ENCODE data around the gene MSRB1. TPM values are rescaled to one million over a fixed set of nuclear protein-coding genes. Genes with fewer than 3 reads are reported as not detected.

The MSRB1 gene
- total RNA-seq, 4 donors from 2014 or later: 16.7 to 40.7 (median 35.2) TPM

DNA sequence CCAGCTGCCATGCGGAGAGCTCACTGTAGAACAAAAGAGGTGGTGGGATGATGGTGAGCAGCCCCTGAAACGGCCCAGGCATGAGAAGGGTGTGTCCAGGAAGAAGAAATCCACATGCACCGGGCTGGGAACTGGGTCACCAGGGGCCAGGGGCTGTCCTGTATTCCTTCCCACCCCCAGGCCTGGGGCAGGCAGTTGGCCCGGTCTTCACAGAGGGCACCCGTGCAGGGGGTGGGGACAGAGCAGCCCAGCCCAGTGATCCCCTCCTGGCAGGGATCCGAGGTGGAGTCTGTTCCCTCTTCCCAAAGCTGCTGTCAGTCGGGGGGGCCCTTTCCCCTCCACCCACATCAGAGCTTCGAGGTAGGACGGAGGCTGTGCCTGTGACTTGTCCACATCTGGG is 34.0 kb downstream of the MSRB1 start:
- Histone ChIP-seq H3K27ac (no peak overlapping the region), H3K36me3 (no peaks in the 10 kb centered on the region), H3K4me3 (no peak overlapping the region), H3K4me1 (no peaks in the 10 kb centered on the region), H3K27me3 (peaks cover 18 to 47% (median 26%) of the 10 kb centered on the region in 3 donors), H3K9me3 (no peaks in the 10 kb centered on the region)
- DNase-seq: no peak
- no peak for ATAC-seq
- TF ChIP-seq, protein P1, sequence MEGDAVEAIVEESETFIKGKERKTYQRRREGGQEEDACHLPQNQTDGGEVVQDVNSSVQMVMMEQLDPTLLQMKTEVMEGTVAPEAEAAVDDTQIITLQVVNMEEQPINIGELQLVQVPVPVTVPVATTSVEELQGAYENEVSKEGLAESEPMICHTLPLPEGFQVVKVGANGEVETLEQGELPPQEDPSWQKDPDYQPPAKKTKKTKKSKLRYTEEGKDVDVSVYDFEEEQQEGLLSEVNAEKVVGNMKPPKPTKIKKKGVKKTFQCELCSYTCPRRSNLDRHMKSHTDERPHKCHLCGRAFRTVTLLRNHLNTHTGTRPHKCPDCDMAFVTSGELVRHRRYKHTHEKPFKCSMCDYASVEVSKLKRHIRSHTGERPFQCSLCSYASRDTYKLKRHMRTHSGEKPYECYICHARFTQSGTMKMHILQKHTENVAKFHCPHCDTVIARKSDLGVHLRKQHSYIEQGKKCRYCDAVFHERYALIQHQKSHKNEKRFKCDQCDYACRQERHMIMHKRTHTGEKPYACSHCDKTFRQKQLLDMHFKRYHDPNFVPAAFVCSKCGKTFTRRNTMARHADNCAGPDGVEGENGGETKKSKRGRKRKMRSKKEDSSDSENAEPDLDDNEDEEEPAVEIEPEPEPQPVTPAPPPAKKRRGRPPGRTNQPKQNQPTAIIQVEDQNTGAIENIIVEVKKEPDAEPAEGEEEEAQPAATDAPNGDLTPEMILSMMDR (IDR thresholded peaks at IDR 0.05 in 4 of 5, conservative IDR thresholded peaks at IDR 0.05 in 1 of 5): no peak
- TF ChIP-seq POLR2A (IDR thresholded peaks at IDR 0.05): no peak
- intact Hi-C loops (cut with DNase I; ENCODE audit: low total_unique reads): no loop called here
- in situ Hi-C loops (cut with MboI; ENCODE audit: low sequenced_read_pairs in 4 of 4): no loop called here

DNA sequence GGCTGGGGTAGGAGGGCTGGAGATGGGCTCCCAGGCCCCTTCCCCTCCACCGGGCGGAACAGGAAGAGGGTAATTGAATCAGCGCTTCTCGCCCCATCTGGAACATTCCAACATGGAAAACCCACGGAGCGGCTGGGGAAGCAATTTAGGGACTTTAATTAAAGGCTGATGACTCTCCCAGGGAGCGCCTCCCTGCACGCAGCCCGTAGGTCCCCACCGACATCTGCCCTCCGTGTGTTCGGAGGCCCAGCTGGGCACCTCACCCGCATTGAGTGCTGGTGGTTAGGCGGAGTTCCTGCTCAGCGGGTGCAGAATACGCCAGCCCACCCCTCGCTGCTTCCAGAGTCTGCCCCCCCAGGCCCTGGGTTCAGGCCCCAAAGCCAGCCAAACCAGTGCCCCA is 34.8 kb downstream of the MSRB1 start:
- no peak overlapping the region for H3K27ac ChIP-seq
- in situ Hi-C loops (cut with MboI; ENCODE audit: low sequenced_read_pairs in 4 of 4): no loop called here
- peaks cover 18 to 50% (median 31%) of the 10 kb centered on the region in 3 donors for H3K27me3 ChIP-seq
- intact Hi-C loops (cut with DNase I; ENCODE audit: low total_unique reads): no loop called here
- no peaks in the 10 kb centered on the region for H3K9me3 ChIP-seq
- DNase-seq: no peak
- no peak for ATAC-seq
- H3K4me1 ChIP-seq: no peaks in the 10 kb centered on the region
- TF ChIP-seq, protein P1 (IDR thresholded peaks at IDR 0.05 in 4 of 5, conservative IDR thresholded peaks at IDR 0.05 in 1 of 5): no peak
- TF ChIP-seq POLR2A (IDR thresholded peaks at IDR 0.05): no peak
- no peak overlapping the region for H3K4me3 ChIP-seq
- H3K36me3 ChIP-seq: no peaks in the 10 kb centered on the region

DNA sequence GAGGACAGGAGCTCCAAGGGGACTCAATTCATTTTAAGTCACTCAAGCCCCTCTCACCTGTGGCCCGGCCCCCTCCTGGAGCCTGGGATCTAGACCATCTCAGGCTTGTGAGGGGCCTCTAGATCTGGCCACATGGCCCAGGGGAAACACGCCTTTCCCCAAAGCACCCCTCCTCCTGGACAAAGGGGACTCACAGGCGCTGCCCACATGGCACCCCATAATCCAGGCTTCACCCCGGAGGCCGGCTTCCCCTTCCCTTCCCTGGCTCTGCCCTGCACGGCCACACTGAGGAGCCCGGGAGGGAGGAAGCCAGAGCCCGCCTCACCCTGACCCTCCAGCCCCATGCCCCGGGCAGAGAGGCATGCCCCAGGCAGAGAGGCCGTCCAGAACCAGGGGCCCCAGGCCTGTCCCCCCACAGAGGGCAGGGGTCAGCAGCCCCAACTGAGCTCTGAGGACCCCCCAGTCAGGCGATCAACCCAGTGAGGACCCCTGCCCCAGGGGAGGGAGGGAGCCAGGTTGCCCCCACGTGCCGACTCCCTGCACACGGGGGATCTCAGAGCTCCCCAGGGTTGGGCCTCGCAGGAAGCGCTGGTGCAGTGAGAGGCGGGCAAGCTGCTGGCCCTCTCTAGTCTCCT is 35.7 kb downstream of the MSRB1 start:
- intact Hi-C loops (cut with DNase I; ENCODE audit: low total_unique reads) (no loop called here), in situ Hi-C loops (cut with MboI; ENCODE audit: low sequenced_read_pairs in 4 of 4) (no loop called here)
- Histone ChIP-seq H3K27ac (no peak overlapping the region), H3K4me3 (no peak overlapping the region), H3K4me1 (no peaks in the 10 kb centered on the region), H3K36me3 (no peaks in the 10 kb centered on the region), H3K9me3 (no peaks in the 10 kb centered on the region), H3K27me3 (peaks cover 18 to 50% (median 34%) of the 10 kb centered on the region in 3 donors)
- ATAC-seq (no peak), DNase-seq (no peak)
- no peak for TF ChIP-seq POLR2A (IDR thresholded peaks at IDR 0.05)
- TF ChIP-seq, protein P1 (IDR thresholded peaks at IDR 0.05 in 4 of 5, conservative IDR thresholded peaks at IDR 0.05 in 1 of 5): no peak

DNA sequence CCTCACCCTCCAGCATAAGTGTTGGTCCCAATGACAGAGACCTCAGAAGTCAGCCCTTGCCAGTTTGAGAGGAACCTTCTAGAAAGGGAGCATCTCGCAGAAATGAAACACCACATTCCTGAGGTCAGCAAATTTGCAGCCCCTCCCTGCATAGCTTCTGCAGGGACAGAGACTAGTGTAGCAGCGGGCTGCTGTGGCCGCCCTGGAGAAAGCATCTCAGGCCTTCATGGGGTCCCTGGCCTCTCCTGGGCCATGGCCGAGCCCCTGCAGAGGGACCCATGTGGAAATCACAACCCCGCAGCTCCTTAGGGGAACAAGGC is 36.2 kb downstream of the MSRB1 start:
- in situ Hi-C loops (cut with MboI; ENCODE audit: low sequenced_read_pairs in 4 of 4) (no loop called here), intact Hi-C loops (cut with DNase I; ENCODE audit: low total_unique reads) (no loop called here)
- H3K4me1 ChIP-seq: no peaks in the 10 kb centered on the region
- no peaks in the 10 kb centered on the region for H3K9me3 ChIP-seq
- ATAC-seq (no peak), DNase-seq (no peak)
- TF ChIP-seq POLR2A (IDR thresholded peaks at IDR 0.05): no peak
- TF ChIP-seq, protein P1 (IDR thresholded peaks at IDR 0.05 in 4 of 5, conservative IDR thresholded peaks at IDR 0.05 in 1 of 5): no peak
- H3K4me3 ChIP-seq: no peak overlapping the region
- no peaks in the 10 kb centered on the region for H3K36me3 ChIP-seq
- H3K27me3 ChIP-seq: peaks cover 18 to 50% (median 34%) of the 10 kb centered on the region in 3 donors
- H3K27ac ChIP-seq: no peak overlapping the region
